GM21515 (cell line): ENCODE results near the gene GPR108.

Source experiments
- ATAC-seq: cut with Tn5 transposase; IDR thresholded peaks from one replicate; pipeline ENCODE4 v1.9.1; 2021; ENCODE audit not compliant: unreplicated experiment

GPR108 gene

DNA sequence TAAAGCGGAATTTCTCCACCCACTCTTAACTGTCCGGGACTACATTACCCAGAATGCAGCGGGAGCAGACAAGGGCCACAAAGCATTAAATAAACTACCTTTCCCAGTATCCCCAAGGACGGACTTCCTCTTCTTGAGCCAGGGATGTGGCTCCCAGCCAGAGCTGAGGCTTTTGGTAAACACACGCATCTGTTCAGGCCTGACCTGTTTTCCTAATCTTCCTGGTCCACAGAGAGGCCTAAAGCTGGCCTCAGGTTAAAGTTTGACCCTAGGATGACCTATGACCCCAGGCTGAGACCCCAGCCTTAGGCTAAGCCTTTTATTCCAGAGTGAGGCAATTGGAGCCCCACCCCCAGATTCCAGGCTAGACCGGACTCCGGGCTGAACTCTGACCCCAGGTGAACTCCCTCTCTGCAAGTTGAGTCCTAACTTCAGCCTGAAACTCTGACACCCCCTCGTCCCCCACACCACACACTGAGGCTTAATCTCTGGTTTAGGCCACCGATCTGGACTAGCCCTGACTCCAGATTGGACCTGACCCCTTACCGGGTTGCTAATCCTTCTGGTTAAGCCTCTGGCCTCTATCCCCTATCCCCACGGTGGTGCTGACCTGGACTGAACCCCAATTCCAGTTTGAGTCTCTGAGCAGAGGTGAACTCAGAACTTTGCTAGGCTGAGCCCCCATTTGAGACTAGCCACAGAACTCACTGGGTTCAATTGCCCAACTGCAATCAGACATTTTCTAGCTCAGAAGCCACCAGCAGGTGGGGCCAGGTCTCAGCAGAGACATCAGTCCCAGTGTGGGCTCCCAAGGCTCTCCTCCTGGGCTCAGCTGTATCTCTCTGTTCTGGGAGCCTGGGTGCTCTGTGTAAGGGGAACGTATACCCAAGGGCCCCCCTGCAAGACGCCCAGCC lies 750 bp upstream of the GPR108 start:
- no peak for ATAC-seq

DNA sequence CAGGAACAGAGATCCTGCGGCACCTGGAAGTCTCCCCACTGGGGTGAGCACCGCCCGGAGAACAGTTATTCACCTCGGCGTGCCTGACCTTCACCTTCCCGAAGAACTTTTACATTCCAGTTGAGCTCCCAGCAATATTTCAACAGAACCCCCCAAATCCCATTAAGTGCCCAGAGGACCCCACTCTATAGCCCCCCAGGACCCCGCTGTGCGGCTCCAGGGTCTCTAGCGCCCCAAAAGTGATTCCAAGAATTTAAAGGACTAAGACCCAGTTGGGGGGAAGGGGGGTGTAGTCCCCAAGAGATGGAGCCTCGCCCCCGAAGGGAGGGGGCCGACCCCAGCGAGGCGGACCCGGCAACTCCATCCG lies 480 bp downstream of the GPR108 start:
- no peak for ATAC-seq

DNA sequence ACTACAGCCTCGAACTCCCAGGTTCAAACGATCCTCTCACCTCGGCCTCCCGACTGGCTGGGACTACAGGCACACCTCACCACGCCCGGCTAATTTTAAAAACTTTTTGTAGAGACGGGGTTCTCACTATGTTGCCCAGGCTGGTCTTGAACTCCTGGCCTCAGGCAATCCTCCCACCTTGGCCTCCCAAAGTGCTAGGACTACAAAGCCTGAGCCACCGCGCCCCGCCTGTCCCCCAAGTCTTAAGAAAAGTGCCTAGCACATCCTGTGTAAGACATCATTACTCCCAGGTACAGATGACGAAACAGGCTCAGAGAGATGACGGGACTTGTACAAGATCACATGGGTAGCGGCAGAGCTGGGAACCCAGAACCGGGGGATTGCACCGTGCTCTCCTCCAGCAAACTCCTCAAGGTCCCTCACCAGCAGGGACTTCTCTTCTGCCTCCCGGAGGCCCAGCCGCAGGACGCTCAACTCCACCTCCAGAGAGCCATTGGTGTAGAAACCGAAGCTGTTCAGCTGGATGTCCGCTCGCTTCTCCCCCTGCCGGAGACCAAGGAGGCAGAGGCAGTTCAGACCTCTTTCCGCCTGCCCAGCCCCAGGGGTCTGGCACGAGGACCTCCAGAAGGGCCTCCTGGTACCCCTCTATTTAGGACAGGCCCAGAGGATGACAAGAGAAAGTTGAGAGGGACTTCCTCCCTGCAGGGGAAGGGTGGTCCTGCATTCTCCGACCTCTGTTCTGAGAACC lies 1.0 kb downstream of the GPR108 start:
- no peak for ATAC-seq

DNA sequence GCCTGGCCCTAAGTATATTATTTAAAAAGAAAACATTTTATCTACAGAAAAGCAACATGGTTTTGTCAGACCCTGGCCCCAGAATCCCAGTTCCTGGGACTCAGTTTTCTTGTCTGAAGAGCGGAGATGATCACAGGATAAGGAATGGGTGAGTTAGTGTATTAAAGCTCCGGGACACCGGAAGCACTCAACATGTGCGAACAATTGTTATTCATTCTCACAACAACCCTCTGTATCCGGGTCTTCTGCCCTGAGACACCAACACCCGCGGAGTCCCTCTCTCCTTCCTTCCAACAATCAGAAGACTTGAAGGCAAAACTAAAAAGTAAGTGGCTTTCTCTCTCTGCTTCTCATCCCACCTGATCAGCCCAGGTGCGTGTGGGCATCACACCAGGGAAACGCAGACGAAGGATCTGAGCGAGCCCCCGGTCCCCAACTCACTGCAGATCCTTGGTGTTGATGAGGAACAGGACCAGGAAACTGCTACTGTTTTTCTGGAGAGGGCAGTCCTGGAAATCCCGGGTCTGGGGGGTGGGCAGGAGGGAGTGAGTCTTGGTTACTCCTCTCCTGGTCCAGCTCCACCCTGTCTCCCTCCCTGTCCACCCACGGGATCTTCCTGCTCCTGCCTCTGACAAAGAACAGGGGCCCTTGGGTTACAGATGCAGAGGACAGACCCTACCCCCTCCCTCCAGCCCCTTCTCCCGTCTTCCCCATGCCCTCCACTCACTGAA lies 2.0 kb downstream of the GPR108 start:
- no peak for ATAC-seq

GRCh38 chr19:6734096-6734696 lies 3.2 kb downstream of the GPR108 start:
- no peak for ATAC-seq

DNA sequence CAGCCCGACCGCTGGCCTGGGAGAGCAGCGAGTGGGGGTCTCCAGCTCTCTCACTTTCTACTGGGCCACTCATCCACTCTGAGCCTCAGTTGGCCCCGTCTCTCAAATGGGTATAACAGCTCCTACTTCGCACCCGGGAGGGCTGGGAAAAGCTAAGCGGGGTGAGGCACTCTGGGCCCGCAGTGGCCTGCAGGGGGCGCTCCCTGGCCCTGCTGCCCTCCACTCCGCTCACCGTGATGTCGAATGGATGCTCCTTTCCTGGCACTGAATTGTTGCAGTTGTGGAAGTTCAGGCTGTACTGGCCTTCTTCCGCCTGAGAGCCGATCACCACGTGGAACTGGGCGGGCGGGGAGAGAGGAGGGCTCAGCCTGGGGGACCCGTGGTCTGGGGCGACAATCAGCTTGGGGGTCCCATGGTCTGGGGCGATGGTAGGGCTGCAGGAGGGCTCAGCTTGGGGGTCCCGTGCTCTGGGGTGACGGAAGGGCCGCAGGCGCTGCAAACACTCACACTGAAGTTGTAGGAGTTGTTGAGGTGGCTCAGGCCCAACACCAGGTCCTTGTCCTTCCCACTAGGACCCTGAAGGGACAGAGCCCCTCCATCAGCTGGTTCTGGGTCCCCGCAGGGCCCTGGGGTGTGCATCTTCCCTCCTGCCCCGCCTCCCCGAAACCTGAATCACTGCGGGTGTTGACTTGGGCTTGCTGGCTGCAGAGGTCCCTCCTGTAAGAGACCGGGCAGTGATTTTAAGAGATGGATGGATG lies 3.9 kb downstream of the GPR108 start:
- no peak for ATAC-seq

- ATAC-seq = no peak
These were observed 4.5 kb downstream of the GPR108 start for GRCh38 chr19:6732803-6733337.

DNA sequence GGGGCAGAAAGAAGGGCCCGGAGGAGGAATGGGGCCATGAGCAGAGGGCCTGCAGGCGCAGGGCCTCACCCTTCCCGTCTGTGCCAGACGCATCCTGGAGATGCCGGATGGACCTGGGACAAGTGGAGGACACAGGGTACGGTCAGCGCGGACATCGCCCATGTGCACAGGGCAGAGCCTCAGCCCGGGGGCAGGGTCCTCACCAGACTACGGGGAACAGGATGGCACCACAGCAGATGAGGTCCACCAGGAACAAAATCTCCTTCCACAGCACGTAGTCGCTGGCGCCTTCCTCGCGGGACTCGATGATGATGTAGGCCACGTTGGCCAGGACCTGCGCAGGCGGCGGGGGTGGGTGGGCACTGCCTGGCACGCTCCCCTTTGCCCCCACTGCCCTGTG lies 5.6 kb downstream of the GPR108 start:
- ATAC-seq = no peak

GRCh38 chr19:6730941-6731670 lies 6.3 kb downstream of the GPR108 start:
- no peak for ATAC-seq

DNA sequence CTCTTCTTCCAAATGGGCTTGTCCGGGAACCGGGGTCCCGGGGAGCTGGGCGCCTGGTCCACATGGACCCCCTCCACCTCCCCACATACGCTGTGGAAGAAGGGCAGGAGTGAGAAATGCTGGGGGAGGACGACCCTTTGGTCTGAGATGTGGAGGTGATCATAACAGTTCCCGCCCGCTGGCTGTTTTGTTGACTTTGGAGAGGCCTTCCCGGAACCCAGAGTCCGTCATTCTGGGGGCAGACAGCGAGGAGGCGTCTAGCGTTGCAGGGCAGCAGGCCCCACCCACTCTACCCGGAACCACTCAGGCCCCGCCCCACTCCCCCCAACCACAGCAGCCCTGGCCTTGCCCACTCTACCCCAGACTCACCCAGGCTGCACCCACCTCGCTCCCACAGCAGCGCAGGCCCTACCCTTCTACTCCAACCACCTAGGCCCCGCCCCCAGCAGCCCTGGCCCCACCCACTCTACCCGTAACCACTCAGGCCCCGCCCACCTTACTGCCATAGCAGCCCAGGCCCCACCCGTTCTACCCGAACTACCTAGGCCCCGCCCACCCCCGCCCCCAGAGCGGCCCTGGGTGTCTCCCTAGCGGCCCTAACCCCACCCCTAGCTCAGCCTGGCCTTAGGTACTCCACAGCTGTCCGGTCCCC lies 7.1 kb downstream of the GPR108 start:
- no peak for ATAC-seq

- ATAC-seq = no peak
These were observed 7.7 kb downstream of the GPR108 start for GRCh38 chr19:6729573-6730152.

- ATAC-seq = no peak
These were observed 9.0 kb downstream of the GPR108 start for GRCh38 chr19:6728346-6728745.

- ATAC-seq = no peak
These were observed 11.7 kb downstream of the GPR108 start for GRCh38 chr19:6725513-6726231.

GRCh38 chr19:6724631-6725492 lies 12.5 kb downstream of the GPR108 start:
- ATAC-seq = no peak

GRCh38 chr19:6723738-6724137 lies 13.6 kb downstream of the GPR108 start:
- no peak for ATAC-seq

DNA sequence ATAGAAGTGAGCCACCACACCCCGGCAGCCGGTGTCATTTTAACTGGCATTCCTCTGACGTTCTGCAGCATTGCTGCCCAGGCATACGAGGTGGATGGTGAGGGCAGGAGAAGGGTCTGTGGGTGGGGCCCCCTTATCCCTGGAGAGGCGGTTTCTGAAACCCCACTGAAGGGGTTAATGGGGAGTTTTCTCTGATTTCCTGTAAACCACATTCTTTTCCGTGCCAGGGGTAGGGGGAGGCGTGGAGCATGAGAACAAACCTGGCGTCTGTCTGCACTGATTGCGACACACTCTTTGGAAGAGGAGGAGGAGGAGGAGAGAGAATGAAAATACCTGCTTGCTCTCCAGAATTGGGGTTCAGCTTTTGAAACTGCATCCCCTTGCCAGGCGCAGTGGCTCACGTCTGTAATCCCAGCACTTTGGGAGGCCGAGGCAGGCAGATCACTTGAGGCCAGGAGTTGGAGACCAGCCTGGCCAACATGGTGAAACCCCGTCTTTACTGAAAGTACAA lies 14.2 kb downstream of the GPR108 start:
- no peak for ATAC-seq

DNA sequence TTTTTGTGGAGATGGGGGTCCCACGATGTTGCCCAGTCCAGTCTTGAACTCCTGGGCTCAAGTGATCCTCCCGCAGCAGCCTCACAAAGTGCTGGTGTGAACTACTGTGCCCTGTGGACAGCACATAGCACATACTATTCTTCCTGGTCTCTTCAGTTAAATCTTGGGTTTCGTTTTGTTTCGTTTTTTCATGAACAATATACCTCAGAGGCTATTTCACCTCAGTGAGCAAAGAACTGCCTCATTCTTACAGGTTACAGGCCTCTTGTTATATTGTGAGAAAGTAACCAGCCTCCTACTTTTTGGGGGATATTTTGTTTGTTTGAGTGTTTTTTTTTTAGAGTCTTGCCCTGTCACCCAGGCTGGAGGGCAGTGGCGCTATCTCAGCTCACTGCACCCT lies 15.6 kb downstream of the GPR108 start:
- no peak for ATAC-seq
